Frontal cortex (tissue), 4 donors: ENCODE measurements around the gene C1QTNF2. TPM values are rescaled to one million over a fixed set of nuclear protein-coding genes. Genes with fewer than 3 reads are reported as not detected.
"Not testable (repeated sequence)": the region's sequence is repeated elsewhere in the genome, so short reads cannot be mapped to it uniquely, and the experiment has no call there.

ENCODE experiments used
- DNase-seq, 2 donors: peaks; one replicate each; pipeline ENCODE4 v3.0.0; 2012; ENCODE audit warnings: low spot score in 2 of 2
- FAIRE-seq: peaks from 2 replicates; lab custom pipeline; 2012; peaks lifted over from hg19 to GRCh38; lab: Jason Lieb, UNC
- total RNA-seq: library from RNA; depleted of rRNA; stranded (reverse); fragments of >200 nt; gene quantifications from one replicate; pipeline ENCODE4 v1.2.3, GENCODE V29; 2014
- donor health status: control.
- donor health status: control.
- donor health status: control.

C1QTNF2 gene
- total RNA-seq, 1 donor from 2014 or later, result 2.0 TPM

GRCh38 chr5:160349249-160349934 is 21.0 kb downstream of the C1QTNF2 start:
- FAIRE-seq, result no peak

GRCh38 chr5:160348080-160348479 is 22.3 kb downstream of the C1QTNF2 start:
- DNase-seq, result no peak
- no peak for FAIRE-seq

More at GRCh38 chr5:160349249-160349934, 21.0 kb downstream of the C1QTNF2 start:
- no peak for DNase-seq

- DNase-seq, result no peak
- FAIRE-seq, result no peak
Measured at GRCh38 chr5:160347448-160347847, 23.0 kb downstream of the C1QTNF2 start.

DNA sequence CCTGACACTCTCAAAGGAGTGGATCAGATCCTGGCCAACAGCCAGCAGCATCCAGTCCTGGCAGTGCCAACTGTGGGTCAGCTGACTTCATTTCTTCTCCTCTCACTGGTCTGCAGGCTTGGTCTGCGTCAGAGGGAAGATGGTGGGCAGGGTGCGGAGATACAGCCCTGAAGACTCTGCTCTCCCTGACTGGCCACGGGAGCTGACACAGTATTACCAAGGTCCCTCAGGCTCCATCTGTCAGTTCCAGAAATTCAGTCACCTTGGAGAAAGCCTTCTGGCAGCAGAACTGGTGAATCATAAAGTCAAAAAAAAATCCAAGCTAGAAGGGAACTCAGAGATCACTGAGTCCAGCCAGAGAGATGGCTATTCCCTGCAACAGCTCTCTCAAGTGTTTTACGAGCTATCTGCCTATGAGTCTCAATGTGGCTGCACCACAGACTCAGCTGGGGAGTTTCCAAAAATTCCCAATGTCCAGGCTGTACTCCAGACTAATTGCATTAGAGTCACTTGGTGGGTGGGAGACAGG is 27.9 kb downstream of the C1QTNF2 start:
- DNase-seq (no peak), FAIRE-seq (no peak)

- no peak for DNase-seq
- FAIRE-seq, result no peak
Measured at GRCh38 chr5:160341309-160341870, 29.0 kb downstream of the C1QTNF2 start.

- not testable (repeated sequence) for DNase-seq, FAIRE-seq
Measured at GRCh38 chr5:160340513-160340912, 29.9 kb downstream of the C1QTNF2 start.

- FAIRE-seq, result no peak
- no peak for DNase-seq
Measured at GRCh38 chr5:160339406-160340130, 30.9 kb downstream of the C1QTNF2 start.

DNA sequence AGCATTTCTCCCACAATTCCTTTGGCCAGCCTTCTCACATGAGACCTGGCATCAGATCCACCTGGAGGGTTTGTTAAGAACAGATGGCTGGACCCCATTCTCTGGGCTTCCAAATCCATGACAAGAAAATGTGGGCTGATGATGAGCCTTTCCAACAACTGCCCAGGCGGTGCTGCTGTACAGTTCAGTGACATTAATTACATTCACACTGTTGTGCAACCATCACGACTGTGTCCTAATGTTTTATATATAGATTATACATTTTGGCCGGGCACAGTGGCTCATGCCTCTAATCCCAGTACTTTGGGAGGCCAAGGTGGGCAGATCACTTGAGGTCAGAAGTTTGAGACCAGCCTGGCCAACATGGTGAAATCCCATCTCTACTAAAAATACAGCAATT is 35.7 kb downstream of the C1QTNF2 start:
- not testable (repeated sequence) for DNase-seq, FAIRE-seq

DNA sequence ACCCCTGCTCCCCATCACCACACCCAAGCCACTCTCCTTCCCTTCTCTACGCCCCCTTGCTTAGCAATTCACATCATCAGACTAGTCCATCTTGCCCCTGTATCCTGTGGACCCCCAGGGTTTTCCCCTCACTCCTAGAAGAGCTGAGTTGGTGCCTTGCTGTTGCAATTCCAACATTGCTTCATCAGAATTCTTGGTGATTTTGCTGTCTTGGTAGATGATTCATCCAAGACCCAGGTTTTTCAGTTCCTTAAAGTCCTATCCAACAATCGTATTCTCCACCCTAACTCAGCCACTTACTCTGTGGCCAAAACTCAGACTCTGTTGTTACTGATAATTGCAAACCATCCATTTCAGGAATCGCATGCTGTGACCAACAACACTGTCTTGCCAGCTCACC is 36.7 kb downstream of the C1QTNF2 start:
- no peak for DNase-seq
- no peak for FAIRE-seq

DNA sequence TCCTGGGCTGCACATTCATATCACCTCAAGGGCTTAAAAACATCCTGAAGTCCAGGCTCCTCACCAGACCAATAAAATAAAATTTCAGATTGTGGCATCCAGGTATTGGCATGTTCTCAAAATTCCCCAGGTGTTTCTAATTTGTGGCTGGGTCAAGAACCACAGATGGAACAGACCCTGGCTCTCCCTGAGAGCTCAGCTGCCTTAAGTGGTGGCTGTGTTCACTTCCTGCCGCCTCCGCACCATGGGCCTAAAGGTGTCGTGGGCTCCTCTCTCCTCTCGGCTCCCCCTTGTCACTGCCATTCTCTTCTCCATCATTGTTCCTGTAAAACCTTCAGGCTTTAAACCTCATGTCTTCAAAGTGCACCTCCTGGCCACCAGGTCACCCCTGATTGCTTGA is 40.2 kb downstream of the C1QTNF2 start:
- FAIRE-seq (no peak), DNase-seq (no peak)

DNA sequence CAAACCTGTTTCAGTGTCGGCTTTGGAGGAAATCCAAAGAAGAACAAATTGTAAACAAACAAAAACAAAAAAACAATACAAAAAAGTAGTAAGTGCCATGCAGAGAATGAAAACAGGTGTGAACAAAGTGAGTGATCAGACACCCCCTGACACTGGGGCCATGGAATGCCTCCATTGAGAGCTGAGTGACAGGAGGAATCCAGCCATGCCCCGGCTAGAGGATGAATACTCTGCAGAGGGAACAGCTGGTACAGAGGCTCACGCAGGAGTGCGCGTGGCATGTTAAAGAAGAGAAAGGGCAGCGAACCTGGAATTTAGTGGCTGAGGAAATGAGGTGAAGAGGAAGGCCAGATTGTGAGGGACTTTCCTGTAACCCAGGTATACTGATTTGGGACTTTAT is 42.6 kb downstream of the C1QTNF2 start:
- no peak for FAIRE-seq
- DNase-seq, result no peak

DNA sequence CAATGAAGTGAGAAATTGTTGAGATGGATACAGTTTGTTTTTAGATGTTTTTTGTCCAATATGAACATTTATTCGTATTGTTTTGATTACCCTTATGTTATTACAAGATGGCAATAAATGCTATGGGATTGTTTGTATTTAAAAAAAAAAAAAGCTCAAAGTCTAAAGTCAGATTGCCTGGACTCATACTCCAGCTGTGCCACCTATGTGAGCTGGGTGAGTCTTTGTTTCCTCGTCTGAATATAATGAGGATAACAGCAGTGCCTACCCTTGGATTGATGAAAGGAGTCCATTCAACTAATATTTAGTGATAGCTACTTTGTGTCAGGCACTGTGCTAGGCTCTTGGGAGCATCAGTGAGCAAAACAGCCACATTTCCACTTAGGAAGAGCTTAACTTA is 43.4 kb downstream of the C1QTNF2 start:
- no peak for FAIRE-seq
- DNase-seq, result no peak

DNA sequence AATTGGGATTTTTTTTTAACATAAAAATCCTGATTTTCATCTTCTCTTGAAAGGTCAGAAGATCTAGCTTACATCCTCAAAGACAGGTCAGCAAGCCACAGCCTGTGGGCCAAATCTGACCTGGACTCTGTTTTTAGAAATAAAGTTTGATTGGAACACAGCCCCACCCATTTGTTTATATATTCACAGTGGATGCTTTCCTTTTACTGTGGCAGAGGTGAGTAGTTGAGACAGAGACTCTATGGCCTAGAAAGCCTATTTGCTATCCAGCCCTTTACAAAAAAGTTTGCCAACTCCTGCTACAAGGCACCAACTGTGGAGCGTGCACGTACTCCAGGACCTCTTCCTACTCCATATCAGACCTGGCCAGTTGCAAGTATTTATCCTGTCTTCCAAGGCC is 44.7 kb downstream of the C1QTNF2 start:
- no peak for DNase-seq
- FAIRE-seq, result no peak

DNA sequence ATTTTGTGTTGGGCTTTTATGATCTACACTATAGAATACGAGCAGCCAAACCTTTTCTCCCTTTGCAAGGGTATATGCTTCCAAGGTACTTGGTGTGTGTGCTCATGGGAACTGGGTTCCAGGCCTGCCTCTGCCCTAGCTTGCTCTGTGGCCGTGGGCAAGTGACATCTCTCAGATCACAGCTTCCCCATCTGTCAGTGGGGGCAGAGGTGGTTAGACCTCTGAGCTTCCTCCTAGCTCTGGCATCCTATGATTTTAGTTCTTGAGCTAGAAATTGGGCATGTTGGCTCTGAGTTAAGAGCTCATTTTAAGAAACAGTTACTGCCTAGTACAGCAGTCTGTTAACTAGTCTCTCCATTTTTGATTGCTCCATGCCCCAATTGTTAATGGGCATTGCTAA is 45.5 kb downstream of the C1QTNF2 start:
- DNase-seq (no peak), FAIRE-seq (no peak)

GRCh38 chr5:160318409-160318808 is 52.0 kb downstream of the C1QTNF2 start:
- DNase-seq (no peak), FAIRE-seq (no peak)

DNA sequence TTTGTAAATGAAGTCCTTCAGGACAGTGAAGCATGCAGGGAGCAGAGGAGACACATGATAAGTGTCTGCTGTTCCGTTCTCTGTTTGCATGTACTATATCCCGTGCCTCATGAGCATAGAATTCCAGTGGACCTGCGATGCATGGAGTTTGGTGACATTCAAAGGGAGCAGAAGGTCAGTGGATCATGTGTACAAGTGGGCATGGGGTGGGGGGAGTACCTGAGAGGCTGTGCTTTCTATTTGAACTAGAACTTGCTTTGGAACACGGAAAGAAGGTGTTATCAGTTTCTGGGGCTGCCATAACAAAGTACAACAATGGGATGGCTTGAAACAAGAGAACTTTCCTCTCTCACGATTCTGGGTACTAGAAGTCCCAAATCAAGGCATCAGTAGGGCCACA is 53.0 kb downstream of the C1QTNF2 start:
- DNase-seq (no peak), FAIRE-seq (no peak)

GRCh38 chr5:160315968-160316367 is 54.5 kb downstream of the C1QTNF2 start:
- no peak for DNase-seq

DNA sequence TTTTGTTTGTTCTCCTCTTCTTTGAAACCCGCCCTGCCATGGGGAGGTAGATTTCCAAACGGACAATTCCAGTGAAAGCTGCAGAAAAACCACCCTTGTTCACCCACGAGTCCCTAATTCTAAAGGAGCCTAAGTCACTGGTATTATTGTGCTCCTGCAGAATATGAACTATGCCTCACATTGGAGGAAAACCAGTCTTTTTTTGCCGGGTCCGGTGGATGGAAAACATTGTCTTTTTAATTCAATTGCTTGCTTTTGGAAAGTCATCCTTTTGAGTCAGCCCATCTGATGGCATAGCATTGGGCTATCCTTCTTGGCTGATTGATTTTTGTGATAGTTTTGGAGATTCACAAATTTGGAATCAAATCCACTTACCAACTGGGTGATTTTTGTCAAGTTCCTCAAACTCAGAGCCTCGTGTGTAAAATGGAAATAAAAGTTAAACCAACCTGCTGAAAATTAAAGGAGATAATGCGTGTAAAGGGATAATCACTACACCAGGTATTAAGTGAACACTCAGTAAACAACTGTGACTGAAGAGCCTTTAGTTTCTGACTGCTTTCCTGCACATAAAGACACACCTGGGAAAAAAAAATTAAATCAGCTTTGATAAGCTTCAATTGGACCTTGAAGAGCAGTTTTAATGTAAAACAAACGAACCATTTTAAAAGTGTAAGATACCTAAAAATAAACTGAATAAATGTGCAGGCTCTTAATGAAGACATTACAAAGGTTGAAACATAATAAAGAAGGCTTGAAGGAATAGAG is 57.3 kb downstream of the C1QTNF2 start:
- FAIRE-seq (no peak), DNase-seq (peak in 1 of 2 donors; percentile 28)

More at GRCh38 chr5:160315968-160316367, 54.5 kb downstream of the C1QTNF2 start:
- no peak for FAIRE-seq

- DNase-seq (peak; percentile 81 to 83), FAIRE-seq (no peak)
Measured at GRCh38 chr5:160312134-160312959, 58.1 kb downstream of the C1QTNF2 start, which contains the start of gene CCNJL. Gene CCNJL (minus strand): TSS chr5:160312564. CDS start chr5:160311923, 641 bp downstream.
